Measurements from ENCODE around the gene KRT40. TPM values are rescaled to one million over a fixed set of nuclear protein-coding genes. Genes with fewer than 3 reads are reported as not detected.

KRT40 gene
- total RNA-seq, 1 experiment from 2014 or later: not detected

- intact Hi-C loops (cut with micrococcal nuclease; ENCODE audit: unreplicated experiment): no loop called here
- TF ChIP-seq, protein P1, sequence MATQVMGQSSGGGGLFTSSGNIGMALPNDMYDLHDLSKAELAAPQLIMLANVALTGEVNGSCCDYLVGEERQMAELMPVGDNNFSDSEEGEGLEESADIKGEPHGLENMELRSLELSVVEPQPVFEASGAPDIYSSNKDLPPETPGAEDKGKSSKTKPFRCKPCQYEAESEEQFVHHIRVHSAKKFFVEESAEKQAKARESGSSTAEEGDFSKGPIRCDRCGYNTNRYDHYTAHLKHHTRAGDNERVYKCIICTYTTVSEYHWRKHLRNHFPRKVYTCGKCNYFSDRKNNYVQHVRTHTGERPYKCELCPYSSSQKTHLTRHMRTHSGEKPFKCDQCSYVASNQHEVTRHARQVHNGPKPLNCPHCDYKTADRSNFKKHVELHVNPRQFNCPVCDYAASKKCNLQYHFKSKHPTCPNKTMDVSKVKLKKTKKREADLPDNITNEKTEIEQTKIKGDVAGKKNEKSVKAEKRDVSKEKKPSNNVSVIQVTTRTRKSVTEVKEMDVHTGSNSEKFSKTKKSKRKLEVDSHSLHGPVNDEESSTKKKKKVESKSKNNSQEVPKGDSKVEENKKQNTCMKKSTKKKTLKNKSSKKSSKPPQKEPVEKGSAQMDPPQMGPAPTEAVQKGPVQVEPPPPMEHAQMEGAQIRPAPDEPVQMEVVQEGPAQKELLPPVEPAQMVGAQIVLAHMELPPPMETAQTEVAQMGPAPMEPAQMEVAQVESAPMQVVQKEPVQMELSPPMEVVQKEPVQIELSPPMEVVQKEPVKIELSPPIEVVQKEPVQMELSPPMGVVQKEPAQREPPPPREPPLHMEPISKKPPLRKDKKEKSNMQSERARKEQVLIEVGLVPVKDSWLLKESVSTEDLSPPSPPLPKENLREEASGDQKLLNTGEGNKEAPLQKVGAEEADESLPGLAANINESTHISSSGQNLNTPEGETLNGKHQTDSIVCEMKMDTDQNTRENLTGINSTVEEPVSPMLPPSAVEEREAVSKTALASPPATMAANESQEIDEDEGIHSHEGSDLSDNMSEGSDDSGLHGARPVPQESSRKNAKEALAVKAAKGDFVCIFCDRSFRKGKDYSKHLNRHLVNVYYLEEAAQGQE (IDR thresholded peaks at IDR 0.05; ENCODE audit: insufficient read depth in 1 of 2, low read depth in 2 of 2, low read length in 1 of 2): no peak
- no peak for TF ChIP-seq TCF7L2 (IDR thresholded peaks at IDR 0.05; ENCODE audit: low read depth, low read length)
- TF ChIP-seq, protein P2, sequence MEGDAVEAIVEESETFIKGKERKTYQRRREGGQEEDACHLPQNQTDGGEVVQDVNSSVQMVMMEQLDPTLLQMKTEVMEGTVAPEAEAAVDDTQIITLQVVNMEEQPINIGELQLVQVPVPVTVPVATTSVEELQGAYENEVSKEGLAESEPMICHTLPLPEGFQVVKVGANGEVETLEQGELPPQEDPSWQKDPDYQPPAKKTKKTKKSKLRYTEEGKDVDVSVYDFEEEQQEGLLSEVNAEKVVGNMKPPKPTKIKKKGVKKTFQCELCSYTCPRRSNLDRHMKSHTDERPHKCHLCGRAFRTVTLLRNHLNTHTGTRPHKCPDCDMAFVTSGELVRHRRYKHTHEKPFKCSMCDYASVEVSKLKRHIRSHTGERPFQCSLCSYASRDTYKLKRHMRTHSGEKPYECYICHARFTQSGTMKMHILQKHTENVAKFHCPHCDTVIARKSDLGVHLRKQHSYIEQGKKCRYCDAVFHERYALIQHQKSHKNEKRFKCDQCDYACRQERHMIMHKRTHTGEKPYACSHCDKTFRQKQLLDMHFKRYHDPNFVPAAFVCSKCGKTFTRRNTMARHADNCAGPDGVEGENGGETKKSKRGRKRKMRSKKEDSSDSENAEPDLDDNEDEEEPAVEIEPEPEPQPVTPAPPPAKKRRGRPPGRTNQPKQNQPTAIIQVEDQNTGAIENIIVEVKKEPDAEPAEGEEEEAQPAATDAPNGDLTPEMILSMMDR (IDR thresholded peaks at IDR 0.05): no peak
- no peak for TF ChIP-seq SIN3A (IDR thresholded peaks at IDR 0.05; ENCODE audit: borderline replicate concordance, insufficient read depth, low read depth, low read length)
- no peak for TF ChIP-seq POLR2AphosphoS5 (IDR thresholded peaks at IDR 0.05; ENCODE audit: low read depth, low read length)
- Histone ChIP-seq H3K9me3 (ENCODE audit: control insufficient read depth, insufficient read depth, low read depth, low read length) (no peaks in the 10 kb centered on the region), H3K4me3 (ENCODE audit: low read depth in 2 of 2, low read length in 2 of 2) (no peak overlapping the region), H3K4me1 (ENCODE audit: control insufficient read depth, insufficient read depth, low read length) (no peaks in the 10 kb centered on the region), H3K27me3 (ENCODE audit: control insufficient read depth, insufficient read depth, low read length) (peaks cover 8% of the 10 kb centered on the region), H3K36me3 (ENCODE audit: control insufficient read depth, insufficient read depth, low read length) (no peaks in the 10 kb centered on the region), H3K27ac (ENCODE audit: low read length) (no peak overlapping the region)
- ATAC-seq (no peak), DNase-seq (ENCODE audit: low read depth, low spot score) (no peak)
- in situ Hi-C loops (cut with HindIII; ENCODE audit: low pct_unique_long_range_greater_than_20kb, low sequenced_read_pairs): no loop called here
- ChIA-PET CTCF (no interaction called here), POLR2A (no interaction called here)
- BruUV-seq (replicated peaks): no TSS peak
Measured at GRCh38 chr17:40938981-40939380, 45.1 kb downstream of the KRT40 start.

DNA sequence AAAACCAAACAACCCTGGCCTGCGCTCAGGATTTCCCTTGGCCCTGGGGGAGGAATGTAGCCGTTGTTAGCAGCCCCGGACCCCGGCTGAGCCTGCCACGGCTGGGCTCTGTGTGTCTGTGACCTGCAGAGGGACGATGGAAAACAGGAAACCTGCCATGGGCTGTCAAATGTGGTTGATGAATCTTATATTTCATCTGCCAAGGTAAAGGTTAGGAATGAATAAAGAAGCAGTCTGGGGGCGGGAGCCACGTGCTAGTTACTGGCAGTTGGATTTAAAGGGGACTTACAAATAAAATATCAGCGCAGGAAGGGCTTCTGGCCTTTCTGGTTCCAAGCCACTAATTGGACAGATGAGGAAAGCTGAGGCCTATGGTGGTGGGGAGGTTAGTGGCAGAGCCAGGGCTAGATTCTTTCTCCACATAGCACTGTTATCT lies 46.7 kb downstream of the KRT40 start, which contains the start of gene KRT23:
Gene KRT23 (minus strand): TSS at position 263 of the 436 bp plus-strand sequence. CDS start 1,043 bp downstream, outside the sequence.
- Histone ChIP-seq H3K9me3 (ENCODE audit: control insufficient read depth, insufficient read depth, low read depth, low read length) (no peaks in the 10 kb centered on the region), H3K27ac (ENCODE audit: low read length) (no peak within 1 kb of the TSS), H3K4me1 (ENCODE audit: control insufficient read depth, insufficient read depth, low read length) (no peaks in the 10 kb centered on the region), H3K36me3 (ENCODE audit: control insufficient read depth, insufficient read depth, low read length) (no peaks in the 10 kb centered on the region), H3K27me3 (ENCODE audit: control insufficient read depth, insufficient read depth, low read length) (peaks cover 15% of the 10 kb centered on the region), H3K4me3 (ENCODE audit: low read depth in 2 of 2, low read length in 2 of 2) (no peak within 1 kb of the TSS)
- no TSS peak for BruUV-seq (replicated peaks)
- in situ Hi-C loops (cut with HindIII; ENCODE audit: low pct_unique_long_range_greater_than_20kb, low sequenced_read_pairs) (no loop called here), intact Hi-C loops (cut with micrococcal nuclease; ENCODE audit: unreplicated experiment) (no loop called here)
- ATAC-seq: no peak
- ChIA-PET CTCF (no interaction called here), POLR2A (no interaction called here)
- TF ChIP-seq, protein P2 (IDR thresholded peaks at IDR 0.05): no peak
- TF ChIP-seq SIN3A (IDR thresholded peaks at IDR 0.05; ENCODE audit: borderline replicate concordance, insufficient read depth, low read depth, low read length) (no peak), TCF7L2 (IDR thresholded peaks at IDR 0.05; ENCODE audit: low read depth, low read length) (no peak), POLR2AphosphoS5 (IDR thresholded peaks at IDR 0.05; ENCODE audit: low read depth, low read length) (no peak)
- TF ChIP-seq, protein P1 (IDR thresholded peaks at IDR 0.05; ENCODE audit: insufficient read depth in 1 of 2, low read depth in 2 of 2, low read length in 1 of 2): no peak
- DNase-seq (ENCODE audit: low read depth, low spot score): no peak
